GM18498 (cell line): ENCODE measurements around the gene TP73.
A peak's percentile ranks its signal among the peaks of the same experiment; 100 is the strongest.

ENCODE experiments used
- ATAC-seq: cut with Tn5 transposase; IDR thresholded peaks from one replicate; pipeline ENCODE4 v1.9.1; 2021; ENCODE audit warnings: mild to moderate bottlenecking, moderate library complexity; ENCODE audit not compliant: unreplicated experiment

The TP73 gene

GRCh38 chr1:3670823-3671265 is 18.5 kb downstream of the TP73 start:
- no peak for ATAC-seq

GRCh38 chr1:3671371-3672180 is 19.3 kb downstream of the TP73 start:
- ATAC-seq = no peak

GRCh38 chr1:3672231-3672970 is 20.1 kb downstream of the TP73 start:
- ATAC-seq = no peak

GRCh38 chr1:3672971-3673361 is 20.6 kb downstream of the TP73 start:
- no peak for ATAC-seq

- ATAC-seq = no peak
These were observed 21.2 kb downstream of the TP73 start for GRCh38 chr1:3673381-3674099.

GRCh38 chr1:3674100-3675094 is 22.1 kb downstream of the TP73 start:
- ATAC-seq = no peak

GRCh38 chr1:3675436-3675835 is 23.1 kb downstream of the TP73 start:
- ATAC-seq = no peak

- ATAC-seq = peak; percentile 65
These were observed 24.5 kb downstream of the TP73 start for GRCh38 chr1:3676581-3677470.

GRCh38 chr1:3677484-3677883 is 25.2 kb downstream of the TP73 start:
- peak; percentile 3 for ATAC-seq

- ATAC-seq = no peak
These were observed 26.2 kb downstream of the TP73 start for GRCh38 chr1:3678361-3679097.

GRCh38 chr1:3679098-3679555 is 26.8 kb downstream of the TP73 start:
- ATAC-seq = no peak

GRCh38 chr1:3679799-3680453 is 27.6 kb downstream of the TP73 start:
- no peak for ATAC-seq

GRCh38 chr1:3680488-3681230 is 28.3 kb downstream of the TP73 start:
- no peak for ATAC-seq

GRCh38 chr1:3681231-3681897 is 29.0 kb downstream of the TP73 start:
- ATAC-seq = no peak

- no peak for ATAC-seq
These were observed 29.8 kb downstream of the TP73 start for GRCh38 chr1:3681898-3682806.

- no peak for ATAC-seq
These were observed 30.9 kb downstream of the TP73 start for GRCh38 chr1:3683197-3683596.
